A172 (cell line): ENCODE results near the gene OPN1MW. TPM values are rescaled to one million over a fixed set of nuclear protein-coding genes. Genes with fewer than 3 reads are reported as not detected.
"Not testable (repeated sequence)": the region's sequence is repeated elsewhere in the genome, so short reads cannot be mapped to it uniquely, and the experiment has no call there.

Source experiments
- DNase-seq: peaks from one replicate; pipeline ENCODE4 v3.0.0-alpha.2; 2015; ENCODE audit warnings: low spot score
- total RNA-seq: library from RNA; depleted of rRNA; stranded (reverse); fragments of >200 nt; shearing (Covaris generic); gene quantifications from 2 replicates; pipeline ENCODE4 v1.2.3, GENCODE V29; 2014; rRNA removed

The OPN1MW gene
- total RNA-seq, 1 experiment from 2014 or later, result not detected

GRCh38 chrX:154209670-154210418 is 27.4 kb downstream of the OPN1MW start:
- DNase-seq, result not testable (repeated sequence)

GRCh38 chrX:154211057-154211456 is 28.7 kb downstream of the OPN1MW start:
- DNase-seq, result not testable (repeated sequence)

DNA sequence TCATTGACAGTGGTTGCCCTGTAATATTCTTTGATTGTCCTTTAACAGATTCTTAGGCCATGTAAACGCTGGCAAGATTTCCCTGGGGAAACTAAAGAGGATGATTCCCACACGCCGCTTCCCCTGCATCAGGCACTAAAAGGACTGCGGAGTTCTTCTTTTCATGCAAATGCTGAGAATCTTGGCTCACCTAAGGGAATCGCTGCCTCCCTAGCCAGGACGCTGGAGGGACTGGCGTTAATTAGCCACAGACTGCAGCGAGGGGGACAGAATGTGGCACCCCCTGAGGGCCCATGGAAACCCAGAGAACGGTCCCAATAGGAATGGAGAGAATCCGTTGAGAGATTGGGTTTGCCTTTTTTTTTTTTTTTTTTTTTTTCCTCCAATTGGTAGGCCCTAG is 29.1 kb downstream of the OPN1MW start:
- DNase-seq, result not testable (repeated sequence)

GRCh38 chrX:154219456-154219855 is 37.1 kb downstream of the OPN1MW start, which contains the start of gene OPN1MW2:
TSS of gene OPN1MW2 (plus strand) at chrX:154219756. CDS start at chrX:154219816, 60 bp downstream.
- not testable (repeated sequence) for DNase-seq

GRCh38 chrX:154225292-154225691 is 42.9 kb downstream of the OPN1MW start:
- not testable (repeated sequence) for DNase-seq

GRCh38 chrX:154226706-154227105 is 44.3 kb downstream of the OPN1MW start:
- DNase-seq, result not testable (repeated sequence)

- not testable (repeated sequence) for DNase-seq
Measured at GRCh38 chrX:154231443-154231842, 49.0 kb downstream of the OPN1MW start.

- not testable (repeated sequence) for DNase-seq
Measured at GRCh38 chrX:154233620-154234019, 51.2 kb downstream of the OPN1MW start.

GRCh38 chrX:154238939-154239559 is 56.7 kb downstream of the OPN1MW start:
- DNase-seq, result not testable (repeated sequence)

DNA sequence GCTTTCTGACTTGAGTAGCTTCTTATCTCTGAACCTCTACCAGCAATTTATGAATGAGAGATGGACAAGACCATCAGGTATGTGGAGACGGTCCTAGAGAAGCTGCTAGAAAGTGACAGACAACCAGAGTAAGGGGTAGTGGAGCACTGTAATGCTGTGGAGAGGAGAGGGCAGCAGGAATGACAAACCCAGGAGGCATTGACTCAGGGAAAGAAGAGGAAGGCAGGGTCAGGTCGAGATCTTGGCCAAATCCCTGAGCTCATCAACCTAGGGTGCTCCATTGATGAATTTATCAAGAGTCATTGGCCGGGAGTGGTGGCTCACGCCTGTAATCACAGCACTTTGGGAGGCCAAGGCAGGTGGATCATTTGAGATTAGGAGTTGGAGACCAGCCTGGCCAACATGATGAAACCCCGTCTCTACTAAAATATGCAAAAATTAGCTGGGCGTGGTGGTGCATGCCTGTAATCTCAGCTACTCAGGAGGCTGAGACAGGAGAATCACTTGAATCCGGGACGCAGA is 57.6 kb downstream of the OPN1MW start:
- not testable (repeated sequence) for DNase-seq

Other genes starting within 250 kb of the OPN1MW start
- gene NAA10, start 247.6 kb upstream of the OPN1MW start, total RNA-seq, result 210 and 249 TPM in 2 replicates
- 0.62 TPM in 2 replicates for gene RENBP, start 238.0 kb upstream of the OPN1MW start, total RNA-seq
- gene HCFC1, start 210.8 kb upstream of the OPN1MW start, total RNA-seq, result 40.8 and 41.7 TPM in 2 replicates
- gene TMEM187, start 209.8 kb upstream of the OPN1MW start, total RNA-seq, result 8.6 and 9.6 TPM in 2 replicates
- gene IRAK1, start 162.7 kb upstream of the OPN1MW start, total RNA-seq, result 192 and 220 TPM in 2 replicates
- 35.1 and 48.3 TPM in 2 replicates for gene MECP2, start 84.9 kb upstream of the OPN1MW start, total RNA-seq
- not detected in 2 replicates for gene OPN1LW, start 38.4 kb upstream of the OPN1MW start, total RNA-seq
- gene OPN1MW2, start 37.2 kb downstream of the OPN1MW start, total RNA-seq, result not detected in 2 replicates
- not detected in 2 replicates for gene OPN1MW3, start 75.0 kb downstream of the OPN1MW start, total RNA-seq
- not detected in 2 replicates for gene TEX28, start 112.5 kb downstream of the OPN1MW start, total RNA-seq
- not detected in 2 replicates for gene TKTL1, start 113.2 kb downstream of the OPN1MW start, total RNA-seq
- gene FLNA, start 192.0 kb downstream of the OPN1MW start, total RNA-seq, result 2,064 and 2,561 TPM in 2 replicates
- gene EMD, start 196.7 kb downstream of the OPN1MW start, total RNA-seq, result 73.1 and 82.0 TPM in 2 replicates
- 2,649 and 4,739 TPM in 2 replicates for gene RPL10, start 215.8 kb downstream of the OPN1MW start, total RNA-seq
- 65.3 and 70.8 TPM in 2 replicates for gene DNASE1L1, start 226.7 kb downstream of the OPN1MW start, total RNA-seq
- gene TAFAZZIN, start 228.9 kb downstream of the OPN1MW start, total RNA-seq, result 29.8 and 43.7 TPM in 2 replicates
- 132 and 137 TPM in 2 replicates for gene ATP6AP1, start 246.1 kb downstream of the OPN1MW start, total RNA-seq